ENCODE measurements around the gene ACCS.

ACCS gene

GRCh38 chr11:44046182-44046581 lies 19.9 kb upstream of the ACCS start:
- Histone ChIP-seq H2AFZ (ENCODE audit: low read depth) (no peak overlapping the region), H3K4me1 (ENCODE audit: low read depth, poor library complexity, severe bottlenecking) (no peaks in the 10 kb centered on the region), H4K20me1 (ENCODE audit: insufficient read depth) (no peaks in the 10 kb centered on the region), H3K27me3 (ENCODE audit: insufficient read depth, low read depth) (no peaks in the 10 kb centered on the region), H3K4me2 (no peak overlapping the region), H3K36me3 (ENCODE audit: insufficient read depth) (no peaks in the 10 kb centered on the region), H3K4me3 (IDR thresholded peaks at IDR 0.05; ENCODE audit: insufficient read depth, low read depth, low read length) (no peak overlapping the region), H3K9ac (no peak overlapping the region), H3K79me2 (ENCODE audit: insufficient read depth, low read depth) (no peaks in the 10 kb centered on the region), H3K27ac (no peak overlapping the region)
- TF ChIP-seq, protein P1, sequence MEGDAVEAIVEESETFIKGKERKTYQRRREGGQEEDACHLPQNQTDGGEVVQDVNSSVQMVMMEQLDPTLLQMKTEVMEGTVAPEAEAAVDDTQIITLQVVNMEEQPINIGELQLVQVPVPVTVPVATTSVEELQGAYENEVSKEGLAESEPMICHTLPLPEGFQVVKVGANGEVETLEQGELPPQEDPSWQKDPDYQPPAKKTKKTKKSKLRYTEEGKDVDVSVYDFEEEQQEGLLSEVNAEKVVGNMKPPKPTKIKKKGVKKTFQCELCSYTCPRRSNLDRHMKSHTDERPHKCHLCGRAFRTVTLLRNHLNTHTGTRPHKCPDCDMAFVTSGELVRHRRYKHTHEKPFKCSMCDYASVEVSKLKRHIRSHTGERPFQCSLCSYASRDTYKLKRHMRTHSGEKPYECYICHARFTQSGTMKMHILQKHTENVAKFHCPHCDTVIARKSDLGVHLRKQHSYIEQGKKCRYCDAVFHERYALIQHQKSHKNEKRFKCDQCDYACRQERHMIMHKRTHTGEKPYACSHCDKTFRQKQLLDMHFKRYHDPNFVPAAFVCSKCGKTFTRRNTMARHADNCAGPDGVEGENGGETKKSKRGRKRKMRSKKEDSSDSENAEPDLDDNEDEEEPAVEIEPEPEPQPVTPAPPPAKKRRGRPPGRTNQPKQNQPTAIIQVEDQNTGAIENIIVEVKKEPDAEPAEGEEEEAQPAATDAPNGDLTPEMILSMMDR (conservative IDR thresholded peaks at IDR 0.05; ENCODE audit: low read depth, low read length): no peak

- no peak overlapping the region for H3K27ac ChIP-seq
Observed at GRCh38 chr11:44047298-44047697, 18.8 kb upstream of the ACCS start.

GRCh38 chr11:44047931-44048431 lies 18.1 kb upstream of the ACCS start, which contains the start of gene ACCSL:
Gene ACCSL (plus strand): TSS chr11:44047981. CDS start chr11:44048037, 56 bp downstream.
- no peak within 1 kb of the TSS for H3K4me2 ChIP-seq
- TF ChIP-seq, protein P1 (conservative IDR thresholded peaks at IDR 0.05; ENCODE audit: low read depth, low read length): no peak
- no peak within 1 kb of the TSS for H2AFZ ChIP-seq (ENCODE audit: low read depth)
- no peak within 1 kb of the TSS for H3K9ac ChIP-seq
- no peak within 1 kb of the TSS for H3K4me3 ChIP-seq (IDR thresholded peaks at IDR 0.05; ENCODE audit: insufficient read depth, low read depth, low read length)
- no peaks in the 10 kb centered on the region for H3K4me1 ChIP-seq (ENCODE audit: low read depth, poor library complexity, severe bottlenecking)
- no peaks in the 10 kb centered on the region for H4K20me1 ChIP-seq (ENCODE audit: insufficient read depth)
- no peaks in the 10 kb centered on the region for H3K36me3 ChIP-seq (ENCODE audit: insufficient read depth)
- no peaks in the 10 kb centered on the region for H3K79me2 ChIP-seq (ENCODE audit: insufficient read depth, low read depth)
- H3K27me3 ChIP-seq (ENCODE audit: insufficient read depth, low read depth): no peaks in the 10 kb centered on the region
- H3K27ac ChIP-seq: no peak within 1 kb of the TSS

More at GRCh38 chr11:44047298-44047697, 18.8 kb upstream of the ACCS start:
- H3K27me3 ChIP-seq (ENCODE audit: insufficient read depth, low read depth): no peaks in the 10 kb centered on the region
- H3K4me3 ChIP-seq (IDR thresholded peaks at IDR 0.05; ENCODE audit: insufficient read depth, low read depth, low read length): no peak overlapping the region
- H4K20me1 ChIP-seq (ENCODE audit: insufficient read depth): no peaks in the 10 kb centered on the region
- no peak overlapping the region for H2AFZ ChIP-seq (ENCODE audit: low read depth)
- no peaks in the 10 kb centered on the region for H3K36me3 ChIP-seq (ENCODE audit: insufficient read depth)
- no peaks in the 10 kb centered on the region for H3K79me2 ChIP-seq (ENCODE audit: insufficient read depth, low read depth)
- TF ChIP-seq, protein P1 (conservative IDR thresholded peaks at IDR 0.05; ENCODE audit: low read depth, low read length): no peak
- H3K9ac ChIP-seq: no peak overlapping the region
- no peak overlapping the region for H3K4me2 ChIP-seq
- H3K4me1 ChIP-seq (ENCODE audit: low read depth, poor library complexity, severe bottlenecking): no peaks in the 10 kb centered on the region

- Histone ChIP-seq H3K36me3 (ENCODE audit: insufficient read depth) (no peaks in the 10 kb centered on the region), H3K9ac (no peak overlapping the region), H3K4me3 (IDR thresholded peaks at IDR 0.05; ENCODE audit: insufficient read depth, low read depth, low read length) (no peak overlapping the region), H3K4me2 (no peak overlapping the region), H3K27me3 (ENCODE audit: insufficient read depth, low read depth) (no peaks in the 10 kb centered on the region), H3K27ac (no peak overlapping the region), H3K4me1 (ENCODE audit: low read depth, poor library complexity, severe bottlenecking) (no peaks in the 10 kb centered on the region), H2AFZ (ENCODE audit: low read depth) (no peak overlapping the region), H3K79me2 (ENCODE audit: insufficient read depth, low read depth) (no peaks in the 10 kb centered on the region), H4K20me1 (ENCODE audit: insufficient read depth) (no peaks in the 10 kb centered on the region)
- TF ChIP-seq, protein P1 (conservative IDR thresholded peaks at IDR 0.05; ENCODE audit: low read depth, low read length): no peak
Observed at GRCh38 chr11:44049832-44050231, 16.2 kb upstream of the ACCS start.

Measured in KMS-11 (cell line).